Measurements from ENCODE around the gene MIA2. TPM values are rescaled to one million over a fixed set of nuclear protein-coding genes. Genes with fewer than 3 reads are reported as not detected.

MIA2 gene, protein sequence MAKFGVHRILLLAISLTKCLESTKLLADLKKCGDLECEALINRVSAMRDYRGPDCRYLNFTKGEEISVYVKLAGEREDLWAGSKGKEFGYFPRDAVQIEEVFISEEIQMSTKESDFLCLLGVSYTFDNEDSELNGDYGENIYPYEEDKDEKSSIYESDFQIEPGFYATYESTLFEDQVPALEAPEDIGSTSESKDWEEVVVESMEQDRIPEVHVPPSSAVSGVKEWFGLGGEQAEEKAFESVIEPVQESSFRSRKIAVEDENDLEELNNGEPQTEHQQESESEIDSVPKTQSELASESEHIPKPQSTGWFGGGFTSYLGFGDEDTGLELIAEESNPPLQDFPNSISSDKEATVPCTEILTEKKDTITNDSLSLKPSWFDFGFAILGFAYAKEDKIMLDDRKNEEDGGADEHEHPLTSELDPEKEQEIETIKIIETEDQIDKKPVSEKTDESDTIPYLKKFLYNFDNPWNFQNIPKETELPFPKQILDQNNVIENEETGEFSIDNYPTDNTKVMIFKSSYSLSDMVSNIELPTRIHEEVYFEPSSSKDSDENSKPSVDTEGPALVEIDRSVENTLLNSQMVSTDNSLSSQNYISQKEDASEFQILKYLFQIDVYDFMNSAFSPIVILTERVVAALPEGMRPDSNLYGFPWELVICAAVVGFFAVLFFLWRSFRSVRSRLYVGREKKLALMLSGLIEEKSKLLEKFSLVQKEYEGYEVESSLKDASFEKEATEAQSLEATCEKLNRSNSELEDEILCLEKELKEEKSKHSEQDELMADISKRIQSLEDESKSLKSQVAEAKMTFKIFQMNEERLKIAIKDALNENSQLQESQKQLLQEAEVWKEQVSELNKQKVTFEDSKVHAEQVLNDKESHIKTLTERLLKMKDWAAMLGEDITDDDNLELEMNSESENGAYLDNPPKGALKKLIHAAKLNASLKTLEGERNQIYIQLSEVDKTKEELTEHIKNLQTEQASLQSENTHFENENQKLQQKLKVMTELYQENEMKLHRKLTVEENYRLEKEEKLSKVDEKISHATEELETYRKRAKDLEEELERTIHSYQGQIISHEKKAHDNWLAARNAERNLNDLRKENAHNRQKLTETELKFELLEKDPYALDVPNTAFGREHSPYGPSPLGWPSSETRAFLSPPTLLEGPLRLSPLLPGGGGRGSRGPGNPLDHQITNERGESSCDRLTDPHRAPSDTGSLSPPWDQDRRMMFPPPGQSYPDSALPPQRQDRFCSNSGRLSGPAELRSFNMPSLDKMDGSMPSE (N-terminal part only)
- 10 to 100 TPM; 13.6 to 30.9 (median 20.7) TPM for total RNA-seq

DNA sequence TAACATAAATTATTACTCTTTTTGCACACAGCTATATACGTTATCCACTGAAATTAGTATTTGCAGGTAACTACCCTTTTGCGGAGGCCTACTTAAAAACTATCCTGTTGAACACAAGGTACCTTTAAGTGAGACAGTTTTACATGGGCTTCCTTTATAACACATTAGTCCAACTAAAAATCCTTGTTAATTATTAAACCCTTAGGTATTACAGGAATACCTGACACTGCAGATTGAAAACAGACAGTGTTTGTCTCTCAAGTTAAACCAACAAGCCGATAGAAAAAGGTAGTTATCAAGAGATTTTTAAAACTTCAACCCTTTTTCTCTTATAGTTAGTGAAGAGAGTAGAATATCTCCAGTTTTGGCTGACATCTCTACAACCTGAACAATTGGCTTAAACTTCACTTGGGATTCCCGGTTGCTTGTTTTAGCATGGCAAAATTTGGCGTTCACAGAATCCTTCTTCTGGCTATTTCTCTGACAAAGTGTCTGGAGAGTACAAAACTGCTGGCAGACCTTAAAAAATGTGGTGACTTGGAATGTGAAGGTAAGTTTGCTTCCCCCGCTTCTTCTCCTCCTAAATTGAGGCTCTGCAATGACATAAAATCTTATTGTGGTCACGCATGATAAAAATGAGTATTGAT, at the start of gene MIA2:
MIA2 (plus strand) TSS at position 236 of the 647 bp plus-strand sequence; CDS start at position 436, 200 bp downstream.
- no peak for DNase-seq
- Histone ChIP-seq H3K27ac (no peak within 1 kb of the TSS), H3K9me3 (no peaks in the 10 kb centered on the region), H3K4me1 (peaks cover 0 to 4% of the 10 kb centered on the region in 2 donors), H3K36me3 (no peaks in the 10 kb centered on the region), H3K4me3 (no peak within 1 kb of the TSS), H3K27me3 (no peaks in the 10 kb centered on the region)
- no peak for ATAC-seq
- TF ChIP-seq, protein P1, sequence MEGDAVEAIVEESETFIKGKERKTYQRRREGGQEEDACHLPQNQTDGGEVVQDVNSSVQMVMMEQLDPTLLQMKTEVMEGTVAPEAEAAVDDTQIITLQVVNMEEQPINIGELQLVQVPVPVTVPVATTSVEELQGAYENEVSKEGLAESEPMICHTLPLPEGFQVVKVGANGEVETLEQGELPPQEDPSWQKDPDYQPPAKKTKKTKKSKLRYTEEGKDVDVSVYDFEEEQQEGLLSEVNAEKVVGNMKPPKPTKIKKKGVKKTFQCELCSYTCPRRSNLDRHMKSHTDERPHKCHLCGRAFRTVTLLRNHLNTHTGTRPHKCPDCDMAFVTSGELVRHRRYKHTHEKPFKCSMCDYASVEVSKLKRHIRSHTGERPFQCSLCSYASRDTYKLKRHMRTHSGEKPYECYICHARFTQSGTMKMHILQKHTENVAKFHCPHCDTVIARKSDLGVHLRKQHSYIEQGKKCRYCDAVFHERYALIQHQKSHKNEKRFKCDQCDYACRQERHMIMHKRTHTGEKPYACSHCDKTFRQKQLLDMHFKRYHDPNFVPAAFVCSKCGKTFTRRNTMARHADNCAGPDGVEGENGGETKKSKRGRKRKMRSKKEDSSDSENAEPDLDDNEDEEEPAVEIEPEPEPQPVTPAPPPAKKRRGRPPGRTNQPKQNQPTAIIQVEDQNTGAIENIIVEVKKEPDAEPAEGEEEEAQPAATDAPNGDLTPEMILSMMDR (IDR thresholded peaks at IDR 0.05 in 4 of 5, conservative IDR thresholded peaks at IDR 0.05 in 1 of 5) = no peak
- no peak for TF ChIP-seq POLR2A (IDR thresholded peaks at IDR 0.05)
- intact Hi-C loops (cut with DNase I; ENCODE audit: low total_unique reads) = loop anchor here (5.0 kb wide), 1 partner anchor 133 kb away; no protein-coding TSS in a partner anchor
- in situ Hi-C loops (cut with MboI; ENCODE audit: low sequenced_read_pairs in 4 of 4) = no loop called here

DNA sequence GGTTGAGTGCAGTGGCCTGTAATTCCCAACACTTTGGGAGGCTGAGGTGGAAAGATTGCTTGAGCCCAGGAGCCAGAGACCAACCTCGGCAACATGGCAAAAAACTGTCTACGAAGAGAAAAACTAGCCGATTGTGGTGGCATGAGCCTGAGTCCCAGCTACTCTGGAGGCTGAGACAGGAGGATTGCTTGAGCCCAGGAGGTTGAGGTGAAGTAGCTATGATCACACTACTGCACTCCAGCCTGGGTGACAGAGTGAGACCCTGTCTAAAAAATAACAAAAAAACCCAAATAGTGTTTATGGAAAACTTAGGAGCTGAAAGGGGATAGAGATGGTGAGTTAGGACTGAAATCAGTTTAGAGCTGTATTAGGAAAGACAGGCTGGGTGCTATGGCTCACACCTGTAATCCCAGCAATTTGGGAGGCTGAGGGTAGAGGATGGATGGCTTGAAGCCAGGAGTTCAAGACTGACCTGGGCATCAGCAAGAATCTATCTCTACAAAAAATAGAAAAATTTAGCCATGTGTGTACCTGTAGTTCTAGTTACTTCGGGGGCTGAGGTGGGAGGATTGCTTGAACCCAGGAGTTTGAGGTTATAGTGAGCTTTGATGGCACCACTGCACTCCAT, 49.0 kb upstream of the MIA2 start:
- no peak for ATAC-seq
- H3K9me3 ChIP-seq = no peaks in the 10 kb centered on the region
- DNase-seq = no peak
- in situ Hi-C loops (cut with MboI; ENCODE audit: low sequenced_read_pairs in 4 of 4) (no loop called here), intact Hi-C loops (cut with DNase I; ENCODE audit: low total_unique reads) (no loop called here)
- no peaks in the 10 kb centered on the region for H3K4me1 ChIP-seq
- no peak overlapping the region for H3K27ac ChIP-seq
- no peaks in the 10 kb centered on the region for H3K27me3 ChIP-seq
- no peak overlapping the region for H3K4me3 ChIP-seq
- no peak for TF ChIP-seq POLR2A (IDR thresholded peaks at IDR 0.05)
- TF ChIP-seq, protein P1 (IDR thresholded peaks at IDR 0.05 in 4 of 5, conservative IDR thresholded peaks at IDR 0.05 in 1 of 5) = no peak
- peaks cover 0 to 54% of the 10 kb centered on the region in 2 donors for H3K36me3 ChIP-seq

DNA sequence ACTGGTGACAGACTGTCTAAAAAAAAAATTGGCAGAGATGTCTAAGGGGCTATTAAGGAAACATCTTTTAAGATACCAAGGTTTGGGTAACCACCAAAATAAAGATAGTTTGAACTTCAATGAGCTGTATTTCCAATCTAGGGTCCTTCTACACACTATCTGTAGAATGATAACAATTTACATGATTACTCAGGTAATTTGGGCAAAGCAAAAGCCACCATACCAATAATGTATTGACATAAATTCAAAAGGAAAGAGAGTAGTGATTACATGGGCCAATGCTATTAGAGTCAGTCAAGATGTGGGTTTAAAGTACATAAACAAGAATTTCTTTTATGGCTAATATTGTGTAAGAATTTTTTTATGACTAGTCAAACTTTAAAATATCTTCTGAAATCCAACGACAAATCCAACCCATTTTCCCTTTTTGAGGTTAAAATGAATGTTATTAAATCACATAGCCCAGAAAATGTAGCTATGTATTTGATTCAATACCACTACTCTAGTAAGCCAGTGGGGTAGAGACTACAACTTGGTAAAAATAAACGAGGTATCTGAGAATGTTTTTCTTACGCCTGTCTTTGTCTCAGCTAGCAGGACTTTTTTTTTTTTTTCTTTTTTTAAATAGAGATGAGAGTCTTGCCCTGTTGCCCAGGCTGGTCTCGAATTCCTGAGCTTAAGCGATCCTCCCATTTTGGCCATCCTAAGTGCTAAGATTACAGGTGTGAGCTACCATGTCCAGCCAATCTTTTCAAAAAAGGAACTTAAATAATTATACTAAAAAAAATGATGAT, 48.3 kb upstream of the MIA2 start:
- H3K36me3 ChIP-seq = peaks cover 0 to 47% of the 10 kb centered on the region in 2 donors
- no peaks in the 10 kb centered on the region for H3K4me1 ChIP-seq
- in situ Hi-C loops (cut with MboI; ENCODE audit: low sequenced_read_pairs in 4 of 4) (no loop called here), intact Hi-C loops (cut with DNase I; ENCODE audit: low total_unique reads) (no loop called here)
- no peaks in the 10 kb centered on the region for H3K27me3 ChIP-seq
- ATAC-seq (no peak), DNase-seq (no peak)
- TF ChIP-seq, protein P1 (IDR thresholded peaks at IDR 0.05 in 4 of 5, conservative IDR thresholded peaks at IDR 0.05 in 1 of 5) = no peak
- TF ChIP-seq POLR2A (IDR thresholded peaks at IDR 0.05) = no peak
- no peak overlapping the region for H3K4me3 ChIP-seq
- H3K27ac ChIP-seq = no peak overlapping the region
- no peaks in the 10 kb centered on the region for H3K9me3 ChIP-seq

All from gastrocnemius medialis (tissue), 4 donors.